Measurements from ENCODE around the gene LRRC49. TPM values are rescaled to one million over a fixed set of nuclear protein-coding genes. Genes with fewer than 3 reads are reported as not detected.
"Not testable (repeated sequence)": the region's sequence is repeated elsewhere in the genome, so short reads cannot be mapped to it uniquely, and the experiment has no call there.

The LRRC49 gene
- total RNA-seq, 1 donor from 2014 or later = 18.0 TPM

- no peak overlapping the region for H3K4me3 ChIP-seq (ENCODE audit: low read depth, low read length)
- TF ChIP-seq CTCF (conservative IDR thresholded peaks at IDR 0.05; ENCODE audit: low read depth, low read length) = no peak
- DNase-seq (ENCODE audit: low read depth) = no peak
Measured at GRCh38 chr15:71044006-71044405, 151.4 kb downstream of the LRRC49 start.

- not testable (repeated sequence) for H3K4me3 ChIP-seq (ENCODE audit: low read depth, low read length); DNase-seq (ENCODE audit: low read depth)
Measured at GRCh38 chr15:71046146-71046545, 153.5 kb downstream of the LRRC49 start.

GRCh38 chr15:71048913-71049675, 156.5 kb downstream of the LRRC49 start:
- DNase-seq (ENCODE audit: low read depth) = peak; percentile 70
- no peak overlapping the region for H3K4me3 ChIP-seq (ENCODE audit: low read depth, low read length)
- no peak for TF ChIP-seq CTCF (conservative IDR thresholded peaks at IDR 0.05; ENCODE audit: low read depth, low read length)

- no peak for TF ChIP-seq CTCF (conservative IDR thresholded peaks at IDR 0.05; ENCODE audit: low read depth, low read length)
- no peak overlapping the region for H3K4me3 ChIP-seq (ENCODE audit: low read depth, low read length)
- no peak for DNase-seq (ENCODE audit: low read depth)
Measured at GRCh38 chr15:71049706-71050422, 157.2 kb downstream of the LRRC49 start.

- no peak for TF ChIP-seq CTCF (conservative IDR thresholded peaks at IDR 0.05; ENCODE audit: low read depth, low read length)
- H3K4me3 ChIP-seq (ENCODE audit: low read depth, low read length) = no peak overlapping the region
- DNase-seq (ENCODE audit: low read depth) = no peak
Measured at GRCh38 chr15:71050461-71050860, 157.8 kb downstream of the LRRC49 start.

DNA sequence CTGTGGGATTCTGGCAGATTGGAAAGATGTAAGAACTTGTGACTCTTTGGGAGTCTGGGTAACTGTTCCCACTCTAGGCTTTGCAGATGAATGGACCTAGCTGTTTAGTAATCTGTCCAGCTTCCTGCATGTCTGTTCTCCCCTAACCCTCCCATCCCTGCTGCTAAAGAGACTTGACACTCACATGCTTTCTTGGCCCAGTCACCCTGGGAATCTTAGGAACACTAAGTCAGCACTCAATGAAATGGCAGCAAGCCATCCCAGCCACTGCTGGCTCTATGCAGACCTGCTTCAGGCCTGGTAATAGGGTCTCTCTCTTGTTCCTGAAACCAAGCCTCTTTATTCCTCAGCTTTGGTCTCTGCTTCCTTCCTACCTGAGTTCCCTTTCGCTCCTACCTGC, 158.9 kb downstream of the LRRC49 start:
- DNase-seq (ENCODE audit: low read depth) = no peak
- H3K4me3 ChIP-seq (ENCODE audit: low read depth, low read length) = no peak overlapping the region
- TF ChIP-seq CTCF (conservative IDR thresholded peaks at IDR 0.05; ENCODE audit: low read depth, low read length) = no peak

- no peak for DNase-seq (ENCODE audit: low read depth)
- no peak for TF ChIP-seq CTCF (conservative IDR thresholded peaks at IDR 0.05; ENCODE audit: low read depth, low read length)
- H3K4me3 ChIP-seq (ENCODE audit: low read depth, low read length) = no peak overlapping the region
Measured at GRCh38 chr15:71052356-71052755, 159.7 kb downstream of the LRRC49 start.

Measured in epithelial cell of proximal tubule (primary cell).